ENCODE measurements around the gene GNG2.

GRCh38 chr14:51957950-51958349 lies 97.5 kb downstream of the GNG2 start:
- TF ChIP-seq CTCF (IDR thresholded peaks at IDR 0.05; ENCODE audit: low read depth, low read length, poor library complexity, severe bottlenecking) (no peak), EZH2phosphoT487 (IDR thresholded peaks at IDR 0.05; ENCODE audit: borderline replicate concordance, low read length) (no peak)
